HTERT RPE-1 (cell line): ENCODE results near the gene SLC35F2.
"Not testable (repeated sequence)": the region's sequence is repeated elsewhere in the genome, so short reads cannot be mapped to it uniquely, and the experiment has no call there.

ENCODE experiments used
- in situ Hi-C: fragments of 300-500 bp; cut with MboI; formaldehyde crosslinking; loops from 4 replicates; pipeline ENCODE4 v1.14.3; 2020; ENCODE audit warnings: low sequenced_read_pairs

SLC35F2 gene

DNA sequence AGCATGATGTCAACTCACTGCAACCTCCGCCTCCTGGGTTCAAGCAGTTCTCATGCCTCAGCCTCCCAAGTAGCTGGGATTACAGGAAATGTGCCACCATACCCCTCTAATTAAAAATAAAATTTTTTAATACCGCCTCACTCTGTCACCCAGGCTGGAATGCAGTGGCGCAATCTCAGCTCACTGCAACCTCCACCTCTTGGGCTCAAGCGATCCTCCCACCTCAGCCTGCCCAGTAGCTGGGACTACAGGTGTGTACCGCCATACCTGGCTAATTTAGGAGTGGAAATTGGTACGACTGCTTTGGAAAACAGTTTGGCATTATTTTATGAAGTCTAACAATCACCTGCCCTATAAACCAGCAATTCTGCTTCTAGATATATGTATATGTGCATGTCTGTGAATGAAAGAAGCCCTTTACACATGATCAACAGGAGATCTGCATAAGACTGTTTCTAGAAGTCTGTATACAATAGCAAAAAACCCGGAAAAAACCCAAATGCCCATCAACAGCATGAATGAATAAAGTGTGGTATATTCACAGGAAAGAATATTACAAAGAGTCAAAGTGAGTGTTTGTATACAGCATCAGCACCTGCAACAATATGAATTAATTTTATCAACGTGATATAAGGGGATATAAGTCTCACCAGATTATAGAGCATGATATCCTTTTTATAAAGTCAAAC lies 16.0 kb downstream of the SLC35F2 start:
- in situ Hi-C loops, result no loop called here

DNA sequence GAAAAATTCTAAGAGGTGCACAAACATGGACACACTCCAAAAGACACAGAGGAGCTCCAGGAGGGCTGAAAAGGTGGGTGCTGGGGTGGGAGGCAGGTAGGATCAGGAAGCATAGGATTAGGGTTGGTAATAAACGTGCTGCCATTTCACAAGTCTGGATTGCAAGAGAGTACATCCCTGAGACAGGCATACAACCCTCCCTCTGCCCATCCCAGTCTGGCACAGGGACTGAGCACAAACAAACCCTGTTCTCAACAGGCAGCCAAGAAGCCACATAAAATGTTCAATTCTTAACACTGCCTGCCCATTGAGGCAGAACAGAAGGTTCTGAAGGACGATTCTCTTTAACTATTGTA lies 18.5 kb downstream of the SLC35F2 start:
- in situ Hi-C loops, result no loop called here

DNA sequence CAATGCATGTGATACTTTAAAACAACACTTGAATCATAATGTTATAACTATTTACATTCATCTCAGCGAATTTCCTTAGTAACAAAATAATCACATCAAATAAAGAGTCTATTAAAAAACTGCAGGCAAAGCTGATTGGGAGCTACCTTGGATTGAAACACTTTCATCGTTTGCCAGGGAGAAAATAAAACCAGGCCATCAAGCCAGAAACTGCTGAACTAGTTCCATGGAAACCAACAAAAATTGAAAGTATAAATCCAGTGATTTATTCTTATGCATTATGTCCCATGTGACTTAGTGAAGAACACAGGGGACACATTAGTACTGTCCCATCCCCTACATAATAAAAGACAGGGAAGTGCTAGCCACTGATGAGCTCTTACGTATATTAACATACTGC lies 21.7 kb downstream of the SLC35F2 start:
- in situ Hi-C loops, result no loop called here

DNA sequence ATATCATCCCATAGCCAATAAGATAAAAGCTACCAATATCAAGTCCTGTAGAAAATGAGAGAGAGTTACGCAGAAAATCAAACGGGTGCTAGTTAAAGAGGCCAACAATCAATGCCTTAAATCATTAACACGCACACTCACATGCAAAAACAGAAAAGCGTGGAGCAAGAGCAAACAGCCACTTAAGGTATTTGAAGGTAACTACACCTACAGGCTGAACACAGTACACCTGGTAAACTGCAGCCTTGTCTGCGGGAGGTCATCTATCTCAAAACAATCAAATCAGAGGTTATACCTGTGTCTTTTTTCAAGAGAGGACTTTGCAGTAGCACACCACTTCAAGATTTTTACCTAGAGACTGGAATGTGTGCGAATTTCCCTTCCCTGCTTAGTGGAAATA lies 23.6 kb downstream of the SLC35F2 start:
- in situ Hi-C loops, result no loop called here

DNA sequence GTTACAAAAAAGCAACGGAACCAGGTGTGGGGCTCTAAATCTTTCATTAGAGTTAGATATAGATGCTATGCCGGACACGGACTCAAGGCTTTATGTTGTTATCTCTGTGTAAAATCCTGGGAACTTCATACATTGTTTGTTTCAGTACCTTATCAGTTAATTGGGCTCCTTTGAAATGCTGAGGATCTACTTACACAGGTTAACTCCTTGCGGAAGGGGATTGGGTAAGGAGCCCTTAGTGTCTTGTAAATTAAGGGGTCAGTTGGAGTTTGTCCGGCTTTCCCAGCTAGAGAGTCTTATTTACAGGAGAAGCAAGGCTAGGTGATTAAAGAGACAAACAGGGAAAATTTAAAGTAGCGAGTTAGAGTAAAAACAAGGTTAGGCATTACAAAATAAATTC lies 24.7 kb downstream of the SLC35F2 start:
- in situ Hi-C loops, result not testable (repeated sequence)

DNA sequence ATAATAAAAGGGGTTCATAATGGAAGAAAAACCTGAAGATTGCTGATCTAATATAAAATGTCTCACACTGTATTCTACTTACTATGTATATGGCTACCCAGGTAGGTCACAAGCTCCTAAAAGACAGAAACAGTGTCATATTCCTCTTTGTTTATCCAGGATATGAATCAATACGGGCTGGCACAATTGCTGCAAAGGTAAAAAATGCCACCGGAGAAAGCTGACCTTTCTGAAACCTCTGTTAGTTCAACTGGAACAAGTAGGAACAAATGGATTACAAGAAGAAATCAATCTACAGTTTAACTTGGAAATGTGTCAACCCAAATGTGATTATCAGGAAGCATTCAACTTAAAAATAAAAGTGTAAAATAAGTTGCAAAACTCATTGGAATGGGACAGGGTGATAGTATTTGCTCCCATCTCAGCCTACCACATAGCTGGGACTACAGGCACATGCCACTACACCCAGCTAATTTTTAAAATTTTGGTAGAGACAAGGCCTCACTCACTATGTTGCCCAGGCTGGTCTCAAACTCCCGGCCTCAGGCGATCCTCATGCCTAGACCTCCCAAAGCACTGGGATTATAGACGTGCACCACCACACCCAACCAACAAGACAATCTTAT lies 27.6 kb downstream of the SLC35F2 start:
- in situ Hi-C loops, result no loop called here

DNA sequence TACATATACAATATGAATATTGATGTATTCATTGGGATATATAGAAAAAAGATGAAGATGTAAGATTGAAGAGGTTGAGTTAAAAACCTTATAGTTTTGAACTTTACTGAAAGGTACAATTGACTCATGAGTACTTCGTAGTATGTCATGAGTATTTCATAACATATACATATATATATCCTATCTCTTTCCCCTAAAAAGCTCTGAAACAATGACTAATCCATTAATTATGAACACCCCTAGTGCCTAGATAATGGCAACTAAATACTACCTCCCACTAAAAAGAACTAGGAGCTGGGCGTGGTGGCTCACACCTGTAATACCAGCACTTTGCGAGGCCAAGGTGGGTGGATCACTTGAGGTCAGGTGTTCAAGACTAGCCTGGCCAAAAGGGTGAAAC lies 31.5 kb downstream of the SLC35F2 start:
- in situ Hi-C loops, result no loop called here

DNA sequence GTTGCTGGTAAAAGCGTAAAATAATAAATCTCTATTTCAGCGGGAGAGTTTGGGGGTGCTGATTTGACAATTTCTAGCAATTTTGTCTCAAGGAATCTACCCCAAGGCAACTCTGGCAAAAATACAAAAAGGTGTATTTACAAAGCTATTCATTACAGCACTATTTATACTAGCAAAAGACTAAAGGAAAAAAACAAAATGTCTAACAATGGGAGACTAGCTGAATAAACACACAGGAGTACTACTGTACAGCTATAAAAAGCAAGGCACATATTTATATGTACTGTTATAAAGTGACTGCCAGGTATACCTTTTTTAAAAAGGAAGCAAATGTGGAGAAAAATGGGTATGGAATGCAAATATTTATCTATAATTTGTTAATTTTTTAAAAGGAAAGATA lies 32.7 kb downstream of the SLC35F2 start:
- in situ Hi-C loops, result no loop called here

DNA sequence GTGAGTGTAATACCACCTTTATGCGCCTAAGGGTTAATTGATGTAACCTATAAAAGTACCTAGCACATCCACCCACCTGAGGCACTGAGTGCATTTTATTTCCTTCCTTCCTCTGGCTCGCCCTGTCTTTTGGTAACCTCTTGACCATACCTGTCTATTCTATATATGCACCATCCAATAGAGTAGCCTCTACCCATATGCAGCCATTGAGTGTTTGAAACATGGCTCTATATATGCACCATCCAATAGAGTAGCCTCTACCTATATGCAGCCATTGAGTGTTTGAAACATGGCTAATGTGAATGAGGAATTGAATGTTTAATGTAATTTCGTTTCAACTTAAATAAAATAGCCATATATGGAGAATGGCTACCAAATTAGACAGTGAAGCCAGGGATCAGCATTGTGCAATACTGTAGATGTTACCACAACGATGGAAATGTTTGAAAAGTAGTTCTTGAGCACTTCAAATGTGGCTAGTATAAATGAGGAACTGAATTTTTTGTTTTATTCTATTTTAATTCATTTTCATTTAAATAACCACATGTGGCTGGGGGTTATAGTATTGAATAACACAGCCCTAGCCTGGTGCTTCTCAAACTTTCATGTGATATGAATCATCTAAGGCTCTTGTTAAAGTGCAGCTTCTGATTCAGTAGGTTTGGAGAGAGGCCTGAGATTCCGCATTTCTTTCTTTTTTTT lies 33.8 kb downstream of the SLC35F2 start:
- in situ Hi-C loops, result no loop called here

DNA sequence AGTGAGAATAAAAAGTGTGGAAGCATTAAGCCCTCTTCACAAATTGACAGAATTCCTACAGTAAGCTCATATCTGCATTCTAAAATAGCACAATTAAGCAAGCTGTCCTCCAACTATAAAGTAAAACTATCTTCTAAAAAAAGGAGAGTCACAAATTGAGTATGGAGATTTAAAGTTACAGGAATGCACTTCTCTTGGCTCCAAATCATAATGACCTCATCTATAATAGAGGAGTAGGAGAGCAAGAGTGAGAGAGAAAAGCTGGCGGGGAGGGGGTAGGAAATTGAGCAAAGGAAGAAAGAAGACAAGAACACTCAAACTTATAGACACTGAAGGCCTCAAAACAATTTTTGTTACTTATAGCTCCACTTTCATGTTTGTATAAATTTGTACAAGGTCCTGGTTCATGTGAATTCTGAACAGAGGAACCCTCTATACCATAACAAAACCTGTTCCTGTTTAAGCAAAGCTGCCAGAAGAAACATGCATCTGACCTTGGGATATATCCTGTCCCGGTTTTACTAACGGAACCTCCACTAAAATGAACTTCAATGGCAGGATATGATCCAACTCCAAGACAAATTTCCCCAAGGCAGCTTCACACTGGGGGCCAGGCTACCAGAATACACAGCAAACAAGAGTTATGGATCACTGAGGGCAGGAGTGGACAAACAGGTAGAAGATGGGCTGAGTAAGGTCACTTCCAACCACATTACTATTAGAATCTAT lies 37.2 kb downstream of the SLC35F2 start:
- in situ Hi-C loops, result no loop called here

DNA sequence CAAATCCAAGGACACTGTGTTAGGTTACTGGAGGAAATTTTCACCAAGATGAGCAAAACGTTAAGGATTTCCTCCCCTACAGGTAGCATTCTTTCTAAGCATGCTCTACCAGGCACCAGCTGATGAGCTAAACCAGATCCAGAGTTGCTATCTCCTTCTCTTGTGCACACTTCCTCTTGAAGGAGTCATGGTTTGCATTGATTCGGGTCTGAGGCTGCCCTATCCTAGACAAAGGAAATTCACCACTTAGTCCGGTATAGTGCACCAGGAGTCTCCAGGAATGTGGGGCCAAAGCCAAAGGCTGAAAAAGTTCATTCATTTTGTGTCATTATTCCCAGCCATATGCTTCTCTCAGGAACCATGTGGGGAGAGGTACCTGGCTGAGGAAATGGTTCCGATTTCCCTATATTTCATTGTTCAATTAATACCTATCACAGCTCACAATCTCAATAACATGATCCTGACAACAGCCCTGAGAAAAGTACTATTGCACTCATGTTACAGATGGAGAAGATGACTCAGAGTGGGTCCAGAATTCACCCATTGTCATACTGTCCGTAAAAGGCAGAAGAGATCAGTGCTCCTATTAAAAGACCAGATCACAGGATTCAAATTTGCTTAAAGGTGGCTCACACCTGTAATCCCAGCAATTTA lies 39.1 kb downstream of the SLC35F2 start:
- in situ Hi-C loops, result no loop called here

DNA sequence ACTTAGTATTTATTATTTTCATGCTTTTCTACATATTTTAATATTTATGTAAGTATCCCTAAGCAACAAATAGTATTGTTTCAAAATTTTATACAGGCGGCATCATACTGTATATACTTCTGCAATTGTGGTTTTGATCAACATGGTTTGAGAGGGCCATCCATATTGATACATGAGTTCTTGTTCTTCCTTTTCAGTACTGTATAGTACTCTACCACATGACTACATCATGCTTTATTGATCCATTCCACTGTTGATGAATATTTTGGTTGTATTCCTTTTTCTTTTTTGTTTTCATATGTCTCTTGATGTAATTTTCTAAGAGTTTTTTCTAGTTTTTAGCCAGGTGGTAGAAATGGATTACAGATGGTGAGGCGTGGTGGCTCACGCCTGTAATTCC lies 40.1 kb downstream of the SLC35F2 start:
- in situ Hi-C loops, result no loop called here

DNA sequence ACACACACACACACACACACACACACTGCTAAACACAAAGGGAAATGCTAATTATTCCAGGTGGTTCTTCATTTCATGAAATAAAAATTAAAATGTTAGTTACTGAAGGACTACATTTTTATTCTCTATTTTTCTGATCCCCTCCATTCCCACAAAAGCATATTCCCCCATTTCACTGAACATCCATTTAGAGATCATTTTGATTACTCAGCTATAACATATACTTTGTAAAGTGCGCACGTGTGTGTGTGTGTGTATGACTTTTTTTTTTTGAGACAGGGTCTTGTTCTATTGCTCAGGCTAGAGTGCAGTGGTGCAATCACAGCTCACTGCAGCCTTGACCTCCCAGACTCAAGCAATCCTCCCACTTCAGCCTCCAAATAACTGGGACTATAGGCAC lies 42.6 kb downstream of the SLC35F2 start:
- in situ Hi-C loops, result no loop called here

DNA sequence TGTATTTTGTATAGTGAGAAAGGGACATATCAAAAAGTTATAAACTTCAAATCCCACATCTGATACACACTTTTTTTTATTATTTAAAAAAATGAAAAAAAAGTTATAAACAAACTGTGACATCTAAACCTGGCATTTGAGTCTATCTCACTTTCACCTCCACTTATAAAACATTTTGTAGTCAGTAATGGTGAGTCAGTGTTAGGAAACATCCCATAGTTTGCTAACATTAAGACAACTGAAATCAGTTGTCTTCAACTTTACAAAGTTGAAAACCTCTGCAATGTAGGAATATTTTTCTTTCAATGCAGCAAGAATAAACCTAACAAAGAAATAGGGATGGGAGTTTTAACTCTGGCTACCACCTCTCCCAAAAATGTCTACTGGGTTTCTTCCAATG lies 47.7 kb downstream of the SLC35F2 start:
- in situ Hi-C loops, result no loop called here

DNA sequence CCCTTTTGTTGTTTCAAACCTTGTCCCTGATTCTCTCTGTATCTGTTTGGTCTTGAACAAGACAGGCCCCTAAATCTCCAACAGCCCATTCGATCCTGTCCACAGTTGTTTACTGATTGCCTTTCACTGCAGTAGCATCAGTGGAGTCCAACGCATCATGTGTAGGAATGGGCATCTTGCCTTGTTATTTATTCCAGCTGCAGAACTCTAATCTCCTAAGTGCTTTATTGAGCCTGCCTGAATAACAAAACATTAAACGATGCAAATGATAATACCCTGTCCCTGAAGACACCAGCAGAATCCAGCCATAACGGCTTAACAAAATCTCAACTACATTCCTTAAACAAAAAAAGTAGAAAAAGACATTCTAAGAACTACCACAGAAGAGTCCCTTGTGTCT lies 50.1 kb downstream of the SLC35F2 start:
- in situ Hi-C loops, result no loop called here

DNA sequence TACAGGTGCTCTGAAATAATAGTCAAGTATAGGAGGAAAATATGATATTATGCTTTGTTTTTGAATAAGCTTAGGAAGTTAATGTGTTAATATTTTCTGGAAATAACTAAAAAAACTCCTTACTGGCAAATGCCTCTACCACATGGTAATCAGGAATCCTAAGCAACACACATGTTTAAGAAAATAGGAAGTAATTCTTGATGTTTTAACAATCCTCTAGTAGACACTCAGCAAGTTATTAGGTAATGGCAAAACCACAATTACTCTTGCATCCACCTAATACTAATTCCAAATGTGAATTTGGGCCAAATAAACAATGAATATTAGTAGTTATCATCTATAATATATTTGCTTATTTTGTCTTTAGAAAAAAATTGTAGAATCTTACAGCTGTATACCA lies 53.6 kb downstream of the SLC35F2 start:
- in situ Hi-C loops, result no loop called here

DNA sequence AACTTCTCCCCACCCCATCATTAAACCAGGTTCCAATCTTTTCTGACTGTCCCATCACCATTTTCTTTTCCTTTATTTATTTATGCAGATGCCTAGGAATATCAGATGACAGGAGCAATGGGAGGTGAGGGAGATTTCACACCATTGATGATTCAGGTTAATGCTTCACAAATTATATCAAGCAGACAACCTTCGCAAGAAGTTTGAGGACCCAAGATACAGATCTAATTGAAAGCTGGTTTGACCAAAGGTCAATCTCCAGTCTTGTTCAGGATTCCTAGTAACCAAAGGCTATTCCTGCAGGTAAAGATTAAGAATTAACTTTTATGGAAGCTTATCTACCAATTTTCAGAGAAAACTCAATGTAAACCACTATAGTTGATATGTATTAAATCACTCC lies 54.4 kb downstream of the SLC35F2 start:
- in situ Hi-C loops, result no loop called here

DNA sequence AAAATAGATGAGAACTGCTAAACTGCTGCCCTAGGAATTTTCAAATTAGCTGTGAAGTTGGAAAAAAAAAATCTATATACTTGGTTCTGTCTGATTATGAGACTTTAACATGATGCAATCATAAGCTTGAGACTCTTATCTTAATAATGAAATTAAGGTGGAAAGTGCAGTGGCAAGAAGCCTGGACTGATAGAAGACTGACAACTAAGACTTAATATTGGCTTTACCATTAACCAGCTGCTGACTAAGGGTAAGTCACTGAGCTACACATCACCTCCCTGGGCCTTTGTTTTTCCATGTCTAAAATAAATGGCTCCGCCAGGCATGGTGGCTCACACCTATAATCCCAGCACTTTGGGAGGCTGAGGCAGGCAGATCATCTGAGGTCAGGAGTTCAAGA lies 56.9 kb downstream of the SLC35F2 start:
- in situ Hi-C loops, result no loop called here

DNA sequence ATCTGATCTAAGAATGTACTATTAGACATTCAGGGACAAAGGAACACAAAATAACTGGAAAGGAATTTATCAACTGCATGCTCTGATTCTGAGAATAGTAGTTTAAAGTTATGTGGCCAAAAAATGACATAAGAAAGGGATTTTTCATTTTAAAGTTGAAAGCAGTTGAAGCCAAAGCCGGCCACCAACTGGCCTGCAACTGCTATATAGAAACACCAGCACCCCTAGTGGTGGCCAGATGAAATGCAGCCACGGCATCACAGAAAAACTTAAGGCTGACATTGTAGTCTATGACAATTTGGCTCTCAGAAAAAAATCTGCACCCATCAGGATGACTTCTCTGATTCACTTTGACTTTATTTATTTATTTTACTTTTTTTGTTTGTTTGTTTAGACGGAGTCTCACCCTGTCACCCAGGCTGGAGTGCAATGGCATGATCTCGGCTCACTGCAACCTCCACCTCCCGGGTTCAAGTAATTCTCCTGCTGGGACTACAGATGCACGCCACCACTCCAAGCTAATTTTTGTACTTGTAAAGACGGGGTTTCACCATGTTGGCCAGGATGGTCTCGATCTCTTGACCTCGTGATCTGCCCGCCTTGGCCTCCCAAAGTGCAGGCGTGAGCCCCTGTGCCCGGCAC lies 59.2 kb downstream of the SLC35F2 start:
- in situ Hi-C loops, result no loop called here

DNA sequence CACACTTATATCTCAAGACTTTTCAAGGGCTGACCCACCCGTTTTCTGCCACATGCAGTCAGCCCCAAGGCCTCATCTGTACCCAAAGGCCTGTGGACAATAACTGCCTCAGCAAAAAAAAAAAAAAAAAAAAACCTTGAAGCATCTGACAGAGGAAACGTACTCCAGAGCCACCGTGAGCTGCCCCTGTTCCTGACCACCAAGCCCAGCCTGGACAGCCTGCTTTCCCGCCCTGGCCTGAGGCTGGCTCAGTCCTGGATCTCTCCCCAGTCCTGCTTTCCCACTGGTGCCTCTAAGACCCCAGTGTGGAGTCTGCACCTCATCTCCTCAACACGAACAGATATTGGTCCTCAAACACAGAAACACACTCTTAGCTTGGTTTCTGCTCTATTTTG lies 66.5 kb downstream of the SLC35F2 start:
- in situ Hi-C loops, result no loop called here
